HG03520 (cell line): ENCODE measurements around the gene PITRM1.

Source experiments
- ATAC-seq: cut with Tn5 transposase; IDR thresholded peaks from one replicate; pipeline ENCODE4 v1.9.1; 2021; ENCODE audit warnings: mild to moderate bottlenecking, moderate library complexity; ENCODE audit not compliant: unreplicated experiment

PITRM1 gene

GRCh38 chr10:3141351-3142005 is 31.1 kb downstream of the PITRM1 start:
- no peak for ATAC-seq

- ATAC-seq: no peak
Observed at GRCh38 chr10:3140280-3140679, 32.3 kb downstream of the PITRM1 start.

- ATAC-seq: no peak
Observed at GRCh38 chr10:3139216-3139910, 33.2 kb downstream of the PITRM1 start.

GRCh38 chr10:3137958-3138726 is 34.4 kb downstream of the PITRM1 start:
- ATAC-seq: no peak

GRCh38 chr10:3136763-3137611 is 35.6 kb downstream of the PITRM1 start:
- no peak for ATAC-seq

- ATAC-seq: no peak
Observed at GRCh38 chr10:3136336-3136735, 36.2 kb downstream of the PITRM1 start.

GRCh38 chr10:3135006-3135405 is 37.6 kb downstream of the PITRM1 start:
- no peak for ATAC-seq

- ATAC-seq: no peak
Observed at GRCh38 chr10:3133948-3134347, 38.6 kb downstream of the PITRM1 start.

GRCh38 chr10:3132036-3133025 is 40.3 kb downstream of the PITRM1 start:
- ATAC-seq: no peak

- no peak for ATAC-seq
Observed at GRCh38 chr10:3131098-3131497, 41.5 kb downstream of the PITRM1 start.

GRCh38 chr10:3129581-3130340 is 42.8 kb downstream of the PITRM1 start:
- no peak for ATAC-seq

- no peak for ATAC-seq
Observed at GRCh38 chr10:3128379-3129130, 44.0 kb downstream of the PITRM1 start.

GRCh38 chr10:3127921-3128320 is 44.7 kb downstream of the PITRM1 start:
- ATAC-seq: no peak

- no peak for ATAC-seq
Observed at GRCh38 chr10:3126741-3127346, 45.7 kb downstream of the PITRM1 start.

- no peak for ATAC-seq
Observed at GRCh38 chr10:3126249-3126648, 46.3 kb downstream of the PITRM1 start.

- ATAC-seq: no peak
Observed at GRCh38 chr10:3125527-3126170, 46.9 kb downstream of the PITRM1 start.

GRCh38 chr10:3124412-3125175 is 48.0 kb downstream of the PITRM1 start:
- no peak for ATAC-seq
